GM12891 (cell line): ENCODE results near the gene RPS25.

Source experiments
- DNase-seq: peaks from one replicate; pipeline ENCODE4 v3.0.0; 2011; ENCODE audit warnings: low spot score; ENCODE audit not compliant: insufficient read length
- FAIRE-seq: peaks from 2 replicates; lab custom pipeline; 2011; peaks lifted over from hg19 to GRCh38; lab: Jason Lieb, UNC
- PAX5 ChIP-seq: IDR thresholded peaks from 2 replicates; pipeline ENCODE4 v1.6.1; 2011; ENCODE audit warnings: low read length, moderate library complexity, mild to moderate bottlenecking; ENCODE audit not compliant: insufficient read depth, severe bottlenecking
- POLR2A ChIP-seq: IDR thresholded peaks from 2 replicates; pipeline ENCODE4 v1.6.1; 2011; ENCODE audit warnings: low read depth, low read length, control low read depth
- POLR2AphosphoS5 ChIP-seq: IDR thresholded peaks from 2 replicates; pipeline ENCODE4 v1.6.1; 2011; ENCODE audit warnings: low read depth, low read length, control low read depth
- POU2F2 ChIP-seq: IDR thresholded peaks from 2 replicates; pipeline ENCODE4 v1.6.1; 2011; ENCODE audit warnings: low read depth, mild to moderate bottlenecking, control low read depth, low read length, moderate library complexity
- SPI1 ChIP-seq: IDR thresholded peaks from 2 replicates; pipeline ENCODE4 v1.6.1; 2011; ENCODE audit warnings: low read depth, low read length, control low read depth
- TAF1 ChIP-seq: IDR thresholded peaks from 2 replicates; pipeline ENCODE4 v1.6.1; 2011; ENCODE audit warnings: low read depth, low read length, control low read depth

RPS25 gene

GRCh38 chr11:119054418-119054817 is 36.3 kb upstream of the RPS25 start:
- TF ChIP-seq TAF1 (no peak), PAX5 (no peak), POU2F2 (no peak), SPI1 (no peak), POLR2A (no peak), POLR2AphosphoS5 (no peak)
- DNase-seq (no peak), FAIRE-seq (no peak)

- no peak for FAIRE-seq
- no peak for TF ChIP-seq POU2F2
- no peak for TF ChIP-seq SPI1
- no peak; the same call in 1 of the 2 replicates for TF ChIP-seq POLR2A
- DNase-seq, result no peak
Observed at GRCh38 chr11:119052163-119052814, 34.1 kb upstream of the RPS25 start.

- TF ChIP-seq SPI1 (peak; percentile 61), POLR2A (peak; percentile 61; the same call in 1 of the 2 replicates), POU2F2 (no peak), POLR2AphosphoS5 (peak; percentile 61; the same call in 1 of the 2 replicates)
- FAIRE-seq (peak; percentile 82), DNase-seq (peak; percentile 40)
Observed at GRCh38 chr11:119051440-119052162, 33.5 kb upstream of the RPS25 start.

- DNase-seq, result no peak
- peak; percentile 56; the same call in 1 of the 2 replicates for TF ChIP-seq POLR2AphosphoS5
- no peak for TF ChIP-seq POU2F2
- no peak for FAIRE-seq
Observed at GRCh38 chr11:119049081-119049480, 30.9 kb upstream of the RPS25 start.

- no peak for FAIRE-seq
- no peak for TF ChIP-seq PAX5
- no peak for TF ChIP-seq POLR2AphosphoS5
- TF ChIP-seq POU2F2, result no peak
- no peak for TF ChIP-seq TAF1
- no peak; the same call in 1 of the 2 replicates for TF ChIP-seq POLR2A
- no peak for TF ChIP-seq SPI1
- no peak for DNase-seq
Observed at GRCh38 chr11:119048644-119049043, 30.5 kb upstream of the RPS25 start.

- no peak for TF ChIP-seq POLR2A
- TF ChIP-seq POU2F2, result no peak
- no peak for TF ChIP-seq SPI1
- no peak for TF ChIP-seq POLR2AphosphoS5
- TF ChIP-seq PAX5, result no peak
- TF ChIP-seq TAF1, result no peak
- DNase-seq (no peak), FAIRE-seq (no peak)
Observed at GRCh38 chr11:119047205-119047604, 29.1 kb upstream of the RPS25 start.

- FAIRE-seq (no peak), DNase-seq (no peak)
- TF ChIP-seq TAF1, result no peak
- no peak for TF ChIP-seq POLR2AphosphoS5
- no peak for TF ChIP-seq SPI1
- TF ChIP-seq POLR2A, result no peak
- no peak for TF ChIP-seq POU2F2
- no peak for TF ChIP-seq PAX5
Observed at GRCh38 chr11:119046489-119046888, 28.3 kb upstream of the RPS25 start.

GRCh38 chr11:119044708-119045107 is 26.6 kb upstream of the RPS25 start:
- no peak for FAIRE-seq
- TF ChIP-seq POU2F2, result no peak
- TF ChIP-seq SPI1, result no peak
- TF ChIP-seq POLR2AphosphoS5, result no peak
- TF ChIP-seq POLR2A, result no peak
- TF ChIP-seq TAF1, result no peak
- no peak for TF ChIP-seq PAX5
- DNase-seq, result no peak

- DNase-seq (no peak), FAIRE-seq (no peak)
- TF ChIP-seq POLR2A (no peak), POU2F2 (no peak), POLR2AphosphoS5 (no peak), PAX5 (no peak), TAF1 (no peak), SPI1 (no peak)
Observed at GRCh38 chr11:119042927-119043326, 24.8 kb upstream of the RPS25 start.
